LNCaP clone FGC (cell line): ENCODE measurements around the gene SLC4A4.

ENCODE experiments used
- DNase-seq: peaks from one replicate; pipeline ENCODE4 v3.0.0-alpha.2; 2011; ENCODE audit warnings: low read depth
- H3K4me3 ChIP-seq: 2 replicates; pipeline ENCODE4 v1.5.1; 2011; ENCODE audit warnings: mild to moderate bottlenecking, low read depth, low read length, control low read depth
- TF ChIP-seq, protein P1 (sequence below): IDR thresholded peaks from 2 replicates; pipeline ENCODE4 v1.5.1; 2012; ENCODE audit warnings: mild to moderate bottlenecking; ENCODE audit not compliant: control insufficient read depth, insufficient read depth; ENCODE audit errors: extremely low read depth

SLC4A4 gene

DNA sequence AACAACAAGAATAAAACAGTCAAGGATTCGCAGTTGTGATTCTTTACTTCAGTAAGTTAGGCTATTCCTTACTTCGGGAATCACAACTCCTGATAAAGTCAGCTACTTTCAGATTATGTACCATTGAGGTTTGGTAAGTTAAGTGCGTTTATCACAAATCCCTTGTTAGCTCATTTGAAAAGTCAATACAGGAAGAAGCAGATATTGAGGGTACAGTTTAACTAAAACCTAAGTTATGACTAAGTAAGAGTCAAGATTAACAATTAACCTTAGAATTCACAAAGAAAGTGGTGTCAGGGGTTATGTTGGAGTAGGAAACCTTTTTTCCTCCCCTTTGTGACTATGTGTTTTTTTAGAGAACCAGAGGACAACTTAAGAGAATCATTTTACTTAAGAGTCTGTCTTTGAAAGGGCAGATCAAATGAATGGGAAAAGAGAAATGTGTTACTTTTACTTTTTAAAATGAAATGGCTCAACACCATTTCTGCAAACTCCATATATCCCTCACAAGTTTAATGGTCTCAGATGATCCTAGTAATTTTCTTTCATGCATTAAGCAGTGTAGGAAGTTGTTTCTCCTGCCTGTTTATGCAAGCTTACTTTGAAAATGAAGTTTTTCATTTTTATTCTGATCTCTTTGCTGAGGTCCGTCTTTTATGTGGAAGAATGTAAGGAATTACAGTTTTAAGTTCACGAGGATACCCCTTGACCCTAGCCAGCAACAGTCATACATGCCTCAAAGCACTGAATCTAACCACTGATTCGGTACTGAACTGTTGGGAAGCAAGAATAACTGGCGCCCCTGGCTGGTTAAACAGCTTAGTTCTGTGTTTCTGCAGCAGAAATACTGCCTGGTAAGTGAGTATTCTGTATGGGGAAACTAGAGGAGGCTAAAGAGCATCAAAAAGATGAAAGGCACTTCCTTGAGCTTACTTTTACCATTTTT lies 211.7 kb downstream of the SLC4A4 start:
- H3K4me3 ChIP-seq = no peak overlapping the region
- no peak for DNase-seq
- TF ChIP-seq, protein P1, sequence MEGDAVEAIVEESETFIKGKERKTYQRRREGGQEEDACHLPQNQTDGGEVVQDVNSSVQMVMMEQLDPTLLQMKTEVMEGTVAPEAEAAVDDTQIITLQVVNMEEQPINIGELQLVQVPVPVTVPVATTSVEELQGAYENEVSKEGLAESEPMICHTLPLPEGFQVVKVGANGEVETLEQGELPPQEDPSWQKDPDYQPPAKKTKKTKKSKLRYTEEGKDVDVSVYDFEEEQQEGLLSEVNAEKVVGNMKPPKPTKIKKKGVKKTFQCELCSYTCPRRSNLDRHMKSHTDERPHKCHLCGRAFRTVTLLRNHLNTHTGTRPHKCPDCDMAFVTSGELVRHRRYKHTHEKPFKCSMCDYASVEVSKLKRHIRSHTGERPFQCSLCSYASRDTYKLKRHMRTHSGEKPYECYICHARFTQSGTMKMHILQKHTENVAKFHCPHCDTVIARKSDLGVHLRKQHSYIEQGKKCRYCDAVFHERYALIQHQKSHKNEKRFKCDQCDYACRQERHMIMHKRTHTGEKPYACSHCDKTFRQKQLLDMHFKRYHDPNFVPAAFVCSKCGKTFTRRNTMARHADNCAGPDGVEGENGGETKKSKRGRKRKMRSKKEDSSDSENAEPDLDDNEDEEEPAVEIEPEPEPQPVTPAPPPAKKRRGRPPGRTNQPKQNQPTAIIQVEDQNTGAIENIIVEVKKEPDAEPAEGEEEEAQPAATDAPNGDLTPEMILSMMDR = peak; percentile 33; the same call in 1 of the 2 replicates

DNA sequence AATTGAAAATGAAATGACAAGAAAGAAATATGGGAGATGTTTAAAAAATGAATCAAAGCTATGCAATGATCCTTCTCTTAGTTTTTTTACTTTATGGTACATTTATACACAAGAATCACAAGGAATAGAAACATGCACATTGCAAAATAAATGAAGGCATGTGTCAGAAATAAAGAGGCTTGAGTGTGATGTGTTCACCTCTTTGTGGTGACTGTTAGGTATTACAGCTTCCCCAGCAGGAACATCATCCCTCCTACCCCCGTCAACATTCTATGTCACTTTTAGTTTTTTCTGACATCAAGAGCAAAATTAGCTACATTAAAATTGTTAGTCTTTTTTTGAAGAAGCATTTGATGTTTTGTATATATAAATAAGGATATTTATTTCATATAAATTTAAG lies 214.8 kb downstream of the SLC4A4 start:
- H3K4me3 ChIP-seq = no peak overlapping the region
- DNase-seq = no peak
- TF ChIP-seq, protein P1 = peak; percentile 81

DNA sequence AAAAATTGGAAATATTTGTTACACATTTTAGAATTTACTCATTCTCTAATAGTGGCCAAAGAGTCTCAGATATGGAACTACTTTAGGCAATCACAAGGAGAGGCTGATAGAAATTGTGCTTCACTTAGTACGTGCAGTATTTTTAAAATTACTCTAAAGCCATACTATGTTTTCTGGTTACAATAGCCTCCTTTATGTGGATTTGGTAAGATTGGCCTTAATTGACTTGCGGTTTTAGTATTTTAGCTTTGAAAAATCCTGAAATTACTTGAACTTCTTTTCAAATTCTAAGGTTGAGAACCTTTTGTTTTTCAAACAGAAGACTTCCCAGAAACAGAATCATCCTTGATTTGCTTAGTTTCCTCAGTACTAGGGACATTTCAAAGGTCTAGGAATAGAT lies 215.2 kb downstream of the SLC4A4 start:
- no peak for DNase-seq
- TF ChIP-seq, protein P1 = no peak
- H3K4me3 ChIP-seq = no peak overlapping the region

DNA sequence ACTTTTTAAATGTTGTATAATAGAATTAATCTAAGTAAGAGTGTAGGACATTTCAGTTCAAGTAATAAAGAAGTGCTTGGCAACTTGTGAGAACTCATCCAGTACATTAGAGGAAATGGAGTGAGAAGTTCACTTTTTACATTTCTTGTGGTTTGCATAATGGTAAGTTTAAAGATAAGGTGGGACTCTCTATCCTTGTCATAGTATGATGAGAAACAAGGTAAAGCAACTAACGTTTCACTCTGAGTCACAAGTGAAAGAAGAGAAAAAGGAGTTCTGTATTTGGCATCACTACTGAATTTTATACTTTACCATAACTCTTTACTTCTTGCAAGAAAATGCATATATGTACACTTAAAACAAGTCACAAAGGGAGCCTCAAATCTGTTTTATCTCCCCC lies 219.4 kb downstream of the SLC4A4 start:
- H3K4me3 ChIP-seq = no peak overlapping the region
- TF ChIP-seq, protein P1 = no peak
- no peak for DNase-seq

- no peak for DNase-seq
- TF ChIP-seq, protein P1 = no peak
- H3K4me3 ChIP-seq = no peak overlapping the region
Measured at GRCh38 chr4:71559957-71560571, 221.2 kb downstream of the SLC4A4 start.

- DNase-seq = no peak
- TF ChIP-seq, protein P1 = no peak
Measured at GRCh38 chr4:71564775-71565174, 226.0 kb downstream of the SLC4A4 start.

More at GRCh38 chr4:71564775-71565174, 226.0 kb downstream of the SLC4A4 start:
- no peak overlapping the region for H3K4me3 ChIP-seq
